HUES6 (cell line): ENCODE results near the gene POMC.
A peak's percentile ranks its signal among the peaks of the same experiment; 100 is the strongest.
"Not testable (repeated sequence)": the region's sequence is repeated elsewhere in the genome, so short reads cannot be mapped to it uniquely, and the experiment has no call there.

ENCODE experiments used
- H3K27ac ChIP-seq: 2 replicates; pipeline ENCODE4 v1.7.0; 2013; ENCODE audit warnings: low read depth, mild to moderate bottlenecking, low read length, inconsistent platforms
- H3K27me3 ChIP-seq: 2 replicates; pipeline ENCODE4 v1.6.1; 2013; ENCODE audit warnings: low read length; ENCODE audit not compliant: control insufficient read depth, insufficient read depth
- H3K36me3 ChIP-seq: 2 replicates; pipeline ENCODE4 v1.6.1; 2013; ENCODE audit warnings: low read length; ENCODE audit not compliant: control insufficient read depth, insufficient read depth
- H3K4me1 ChIP-seq: 2 replicates; pipeline ENCODE4 v1.6.1; 2013; ENCODE audit warnings: low read length; ENCODE audit not compliant: control insufficient read depth, insufficient read depth
- H3K4me3 ChIP-seq: 2 replicates; pipeline ENCODE4 v1.5.1; 2013; ENCODE audit warnings: low read depth, low read length
- H3K9ac ChIP-seq: one replicate; pipeline ENCODE4 v1.6.1; 2013; ENCODE audit warnings: mild to moderate bottlenecking, low read length
- H3K9me3 ChIP-seq: 2 replicates; pipeline ENCODE4 v1.6.1; 2013; ENCODE audit warnings: low read depth, low read length; ENCODE audit not compliant: control insufficient read depth, insufficient read depth

Gene POMC

GRCh38 chr2:25176541-25177181, 8.3 kb upstream of the POMC start:
- Histone ChIP-seq H3K4me3 (no peak overlapping the region), H3K36me3 (no peaks in the 10 kb centered on the region), H3K27ac (no peak overlapping the region), H3K27me3 (peaks cover 8% of the 10 kb centered on the region; the same call in 1 of the 2 replicates), H3K9me3 (no peaks in the 10 kb centered on the region), H3K4me1 (peaks cover 4% of the 10 kb centered on the region; the same call in 1 of the 2 replicates), H3K9ac (no peak overlapping the region)

- no peaks in the 10 kb centered on the region for H3K36me3 ChIP-seq
- H3K9me3 ChIP-seq = no peaks in the 10 kb centered on the region
- peaks cover 8% of the 10 kb centered on the region; the same call in 1 of the 2 replicates for H3K27me3 ChIP-seq
- H3K9ac ChIP-seq = no peak overlapping the region
- no peak overlapping the region for H3K27ac ChIP-seq
- peaks cover 4% of the 10 kb centered on the region; the same call in 1 of the 2 replicates for H3K4me1 ChIP-seq
- no peak overlapping the region for H3K4me3 ChIP-seq
Observed at GRCh38 chr2:25176138-25176537, 7.8 kb upstream of the POMC start.

GRCh38 chr2:25174192-25174861, 5.9 kb upstream of the POMC start:
- Histone ChIP-seq H3K9me3 (no peaks in the 10 kb centered on the region), H3K27ac (no peak overlapping the region), H3K4me3 (no peak overlapping the region), H3K27me3 (peaks cover 24% of the 10 kb centered on the region), H3K4me1 (peaks cover 4% of the 10 kb centered on the region; the same call in 1 of the 2 replicates), H3K9ac (no peak overlapping the region), H3K36me3 (no peaks in the 10 kb centered on the region)

GRCh38 chr2:25173719-25174118, 5.3 kb upstream of the POMC start:
- no peak overlapping the region for H3K9ac ChIP-seq
- peaks cover 9% of the 10 kb centered on the region for H3K4me1 ChIP-seq
- peaks cover 30% of the 10 kb centered on the region for H3K27me3 ChIP-seq
- H3K27ac ChIP-seq = no peak overlapping the region
- H3K36me3 ChIP-seq = no peaks in the 10 kb centered on the region
- H3K9me3 ChIP-seq = no peaks in the 10 kb centered on the region
- H3K4me3 ChIP-seq = no peak overlapping the region

- Histone ChIP-seq H3K27ac (no peak overlapping the region), H3K4me3 (no peak overlapping the region), H3K9me3 (no peaks in the 10 kb centered on the region), H3K36me3 (no peaks in the 10 kb centered on the region), H3K27me3 (peaks cover 58% of the 10 kb centered on the region), H3K4me1 (peaks cover 10% of the 10 kb centered on the region), H3K9ac (no peak overlapping the region)
Observed at GRCh38 chr2:25170888-25171287, 2.5 kb upstream of the POMC start.

- peaks cover 10% of the 10 kb centered on the region for H3K4me1 ChIP-seq
- H3K9ac ChIP-seq = no peak overlapping the region
- H3K27me3 ChIP-seq = peaks cover 64% of the 10 kb centered on the region
- H3K27ac ChIP-seq = no peak overlapping the region
- H3K4me3 ChIP-seq = peak overlapping the region; percentile 78
- H3K36me3 ChIP-seq = no peaks in the 10 kb centered on the region
- H3K9me3 ChIP-seq = no peaks in the 10 kb centered on the region
Observed at GRCh38 chr2:25169073-25169470, 692 bp upstream of the POMC start.

GRCh38 chr2:25165992-25166875, 2.1 kb downstream of the POMC start:
- Histone ChIP-seq H3K27me3 (peaks cover 63% of the 10 kb centered on the region), H3K4me3 (no peak overlapping the region), H3K9me3 (no peaks in the 10 kb centered on the region), H3K4me1 (peaks cover 10% of the 10 kb centered on the region), H3K27ac (no peak overlapping the region), H3K9ac (no peak overlapping the region), H3K36me3 (no peaks in the 10 kb centered on the region)

- Histone ChIP-seq H3K27ac (no peak overlapping the region), H3K9me3 (no peaks in the 10 kb centered on the region), H3K27me3 (peaks cover 50% of the 10 kb centered on the region), H3K4me1 (peaks cover 21% of the 10 kb centered on the region), H3K9ac (no peak overlapping the region), H3K4me3 (no peak overlapping the region), H3K36me3 (no peaks in the 10 kb centered on the region)
Observed at GRCh38 chr2:25164561-25164960, 3.8 kb downstream of the POMC start.

GRCh38 chr2:25162061-25162460, 6.3 kb downstream of the POMC start:
- H3K9ac ChIP-seq, H3K36me3 ChIP-seq: not testable (repeated sequence)

GRCh38 chr2:25161055-25161781, 7.2 kb downstream of the POMC start:
- no peak overlapping the region for H3K4me3 ChIP-seq
- no peak overlapping the region for H3K27ac ChIP-seq
- no peak overlapping the region for H3K9ac ChIP-seq
- H3K27me3 ChIP-seq = peaks cover 16% of the 10 kb centered on the region
- peaks cover 12% of the 10 kb centered on the region for H3K4me1 ChIP-seq
- H3K36me3 ChIP-seq = no peaks in the 10 kb centered on the region
- H3K9me3 ChIP-seq = no peaks in the 10 kb centered on the region

More at GRCh38 chr2:25162061-25162460, 6.3 kb downstream of the POMC start:
- H3K27ac ChIP-seq, H3K9me3 ChIP-seq, H3K4me3 ChIP-seq: not testable (repeated sequence)
- H3K4me1 ChIP-seq = peaks cover 12% of the 10 kb centered on the region
- H3K27me3 ChIP-seq = peaks cover 25% of the 10 kb centered on the region
